ENCODE measurements around the gene NDUFAF2. TPM values are rescaled to one million over a fixed set of nuclear protein-coding genes. Genes with fewer than 3 reads are reported as not detected.

The NDUFAF2 gene
- total RNA-seq, 5 donors from 2014 or later (not counting 1 experiment from before 2014, with no cell fraction given): 10.8 to 18.4 (median 18.0) TPM

DNA sequence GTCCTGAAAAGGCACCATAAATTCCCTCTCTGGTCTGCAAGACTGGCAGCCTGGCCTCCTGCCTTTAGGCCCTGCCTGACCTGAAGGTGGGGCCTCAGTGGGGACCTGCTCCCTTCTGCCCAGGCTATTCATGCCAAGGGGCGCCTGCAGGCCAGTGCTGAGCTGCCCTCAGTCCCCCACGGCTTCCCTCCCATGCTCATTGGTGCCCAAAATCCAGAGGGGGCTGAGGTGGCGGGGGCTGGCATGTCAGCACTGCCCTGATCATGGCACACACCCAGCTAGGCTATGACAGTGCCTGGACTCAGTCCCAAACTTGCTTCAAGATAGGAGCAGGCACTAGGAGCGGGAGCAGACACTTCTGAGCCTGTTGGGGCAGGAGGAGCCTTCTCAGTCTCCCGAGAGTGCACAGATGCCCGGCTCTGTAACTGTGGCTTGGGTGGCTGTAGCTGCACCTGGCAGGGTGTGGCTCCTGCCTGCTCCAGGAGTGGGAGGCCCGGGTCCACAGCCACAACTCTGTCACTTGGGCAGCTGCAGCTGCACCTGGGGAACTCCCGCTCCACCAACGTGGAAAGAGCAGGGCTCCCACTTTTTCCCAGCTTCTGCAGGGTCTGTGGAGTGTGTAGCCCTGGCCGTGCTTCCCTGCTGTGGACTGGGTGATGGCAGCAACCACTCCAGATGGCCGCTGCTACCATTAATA is 49.0 kb downstream of the NDUFAF2 start:
- Mint-ChIP-seq H3K27me3 (no peaks in the 10 kb centered on the region), H3K36me3 (peaks cover 43% of the 10 kb centered on the region), H3K27ac (no peak overlapping the region), H3K4me3 (no peak overlapping the region), H3K4me1 (peaks cover 18 to 28% (median 18%) of the 10 kb centered on the region in 3 donors), H3K9me3 (peaks cover 11 to 21% (median 15%) of the 10 kb centered on the region in 3 donors)
- no peak for DNase-seq
- Histone ChIP-seq H3K9me3 (peaks cover 2% of the 10 kb centered on the region), H3K4me3 (ENCODE audit: control insufficient read depth in 1 of 2, extremely low read depth in 1 of 2, low read length in 1 of 2) (no peak overlapping the region), H3K4me1 (ENCODE audit: control insufficient read depth in 1 of 2, extremely low read depth in 1 of 2, insufficient read depth in 2 of 2, low read length in 2 of 2) (peaks cover 0 to 3% of the 10 kb centered on the region in 2 experiments), H3K27ac (ENCODE audit: low read length) (no peak overlapping the region), H3K27me3 (replicated peaks in 1 of 2; ENCODE audit: control insufficient read depth in 2 of 2, extremely low read depth in 1 of 2, insufficient read depth in 2 of 2, low read length in 1 of 2) (no peaks in the 10 kb centered on the region), H3K36me3 (ENCODE audit: control insufficient read depth in 2 of 2, extremely low read depth in 1 of 2, insufficient read depth in 1 of 2, low read length in 1 of 2) (peaks cover 2 to 9% of the 10 kb centered on the region in 2 donors)
- ATAC-seq (replicated peaks in 1 of 4): no peak
- ChIA-PET POLR2A (no interaction called here), CTCF (no interaction called here)
- WGBS (ENCODE audit: insufficient coverage): 91% methylated on average over 6 of the region's 11 CpGs

DNA sequence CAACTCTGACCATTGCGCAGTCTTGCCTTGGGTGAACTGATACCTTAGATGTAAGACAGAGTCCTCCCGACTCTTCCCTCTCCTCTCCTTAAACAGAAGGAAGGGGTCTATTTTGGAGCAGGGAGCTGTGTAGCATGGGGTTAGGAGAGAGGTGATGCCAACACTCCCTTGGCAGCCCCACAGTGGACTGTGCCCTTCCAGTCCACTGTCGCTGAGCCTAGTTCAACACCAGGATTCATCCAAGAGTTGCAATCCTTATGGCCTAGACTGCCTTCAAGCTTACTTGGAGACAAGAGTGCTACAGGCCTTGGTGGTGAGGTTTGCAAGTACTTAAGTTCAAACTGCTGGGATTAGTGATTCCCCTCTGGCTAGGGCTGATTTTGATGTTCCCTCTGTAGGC is 51.4 kb downstream of the NDUFAF2 start:
- H3K36me3 ChIP-seq (ENCODE audit: control insufficient read depth in 2 of 2, extremely low read depth in 1 of 2, insufficient read depth in 1 of 2, low read length in 1 of 2): peaks cover 2 to 9% of the 10 kb centered on the region in 2 donors
- H3K27me3 Mint-ChIP-seq: no peaks in the 10 kb centered on the region
- peaks cover 31% of the 10 kb centered on the region for H3K36me3 Mint-ChIP-seq
- no peak for DNase-seq
- peaks cover 6 to 9% (median 8%) of the 10 kb centered on the region in 3 donors for H3K9me3 Mint-ChIP-seq
- no peak overlapping the region for H3K27ac ChIP-seq (ENCODE audit: low read length)
- no peak overlapping the region for H3K4me3 ChIP-seq (ENCODE audit: control insufficient read depth in 1 of 2, extremely low read depth in 1 of 2, low read length in 1 of 2)
- no peak overlapping the region for H3K4me3 Mint-ChIP-seq
- POLR2A ChIA-PET: no interaction called here
- CTCF ChIA-PET: interaction anchor here in 1 of 2 donors (0.6 kb wide), 1 partner anchor 18 kb away, joined by 3 read pairs; no protein-coding TSS in a partner anchor
- H3K4me1 ChIP-seq (ENCODE audit: control insufficient read depth in 1 of 2, extremely low read depth in 1 of 2, insufficient read depth in 2 of 2, low read length in 2 of 2): peaks cover 0 to 3% of the 10 kb centered on the region in 2 experiments
- H3K27ac Mint-ChIP-seq: no peak overlapping the region
- no CpG with 5 or more reads among the region's 3 CpGs for WGBS (ENCODE audit: insufficient coverage)
- peaks cover 2% of the 10 kb centered on the region for H3K9me3 ChIP-seq
- no peak for ATAC-seq (replicated peaks in 1 of 4)
- H3K4me1 Mint-ChIP-seq: peaks cover 34 to 46% (median 35%) of the 10 kb centered on the region in 3 donors
- no peaks in the 10 kb centered on the region for H3K27me3 ChIP-seq (replicated peaks in 1 of 2; ENCODE audit: control insufficient read depth in 2 of 2, extremely low read depth in 1 of 2, insufficient read depth in 2 of 2, low read length in 1 of 2)

- Histone ChIP-seq H3K27ac (ENCODE audit: low read length) (no peak overlapping the region), H3K27me3 (replicated peaks in 1 of 2; ENCODE audit: control insufficient read depth in 2 of 2, extremely low read depth in 1 of 2, insufficient read depth in 2 of 2, low read length in 1 of 2) (no peaks in the 10 kb centered on the region), H3K9me3 (peaks cover 2% of the 10 kb centered on the region), H3K4me3 (ENCODE audit: control insufficient read depth in 1 of 2, extremely low read depth in 1 of 2, low read length in 1 of 2) (no peak overlapping the region), H3K36me3 (ENCODE audit: control insufficient read depth in 2 of 2, extremely low read depth in 1 of 2, insufficient read depth in 1 of 2, low read length in 1 of 2) (peaks cover 2 to 9% of the 10 kb centered on the region in 2 donors), H3K4me1 (ENCODE audit: control insufficient read depth in 1 of 2, extremely low read depth in 1 of 2, insufficient read depth in 2 of 2, low read length in 2 of 2) (peaks cover 0 to 3% of the 10 kb centered on the region in 2 experiments)
- ATAC-seq (replicated peaks in 1 of 4) (no peak), DNase-seq (no peak)
- no peaks in the 10 kb centered on the region for H3K27me3 Mint-ChIP-seq
- no peak overlapping the region for H3K4me3 Mint-ChIP-seq
- peaks cover 35 to 52% (median 40%) of the 10 kb centered on the region in 3 donors for H3K4me1 Mint-ChIP-seq
- H3K9me3 Mint-ChIP-seq: no peaks in the 10 kb centered on the region
- H3K36me3 Mint-ChIP-seq: peaks cover 17% of the 10 kb centered on the region
- CTCF ChIA-PET: no interaction called here
- POLR2A ChIA-PET: no interaction called here
- no CpG with 5 or more reads among the region's 1 CpG for WGBS (ENCODE audit: insufficient coverage)
- H3K27ac Mint-ChIP-seq: no peak overlapping the region
Observed at GRCh38 chr5:60997721-60998120, 52.7 kb downstream of the NDUFAF2 start.

GRCh38 chr5:61000887-61001286 is 55.9 kb downstream of the NDUFAF2 start:
- DNase-seq: no peak
- no peak overlapping the region for H3K27ac Mint-ChIP-seq
- peaks cover 0 to 2% of the 10 kb centered on the region in 2 experiments for H3K4me1 ChIP-seq (ENCODE audit: control insufficient read depth in 1 of 2, extremely low read depth in 1 of 2, insufficient read depth in 2 of 2, low read length in 2 of 2)
- H3K4me3 ChIP-seq (ENCODE audit: control insufficient read depth in 1 of 2, extremely low read depth in 1 of 2, low read length in 1 of 2): no peak overlapping the region
- H3K27me3 ChIP-seq (replicated peaks in 1 of 2; ENCODE audit: control insufficient read depth in 2 of 2, extremely low read depth in 1 of 2, insufficient read depth in 2 of 2, low read length in 1 of 2): no peaks in the 10 kb centered on the region
- no peak for ATAC-seq (replicated peaks in 1 of 4)
- no peaks in the 10 kb centered on the region for H3K27me3 Mint-ChIP-seq
- peaks cover 20 to 40% (median 31%) of the 10 kb centered on the region in 3 donors for H3K4me1 Mint-ChIP-seq
- H3K9me3 ChIP-seq: no peaks in the 10 kb centered on the region
- ChIA-PET POLR2A (no interaction called here), CTCF (no interaction called here)
- H3K36me3 ChIP-seq (ENCODE audit: control insufficient read depth in 2 of 2, extremely low read depth in 1 of 2, insufficient read depth in 1 of 2, low read length in 1 of 2): no peaks in the 10 kb centered on the region
- no peaks in the 10 kb centered on the region for H3K36me3 Mint-ChIP-seq
- no peaks in the 10 kb centered on the region for H3K9me3 Mint-ChIP-seq
- no peak overlapping the region for H3K27ac ChIP-seq (ENCODE audit: low read length)
- H3K4me3 Mint-ChIP-seq: no peak overlapping the region

DNA sequence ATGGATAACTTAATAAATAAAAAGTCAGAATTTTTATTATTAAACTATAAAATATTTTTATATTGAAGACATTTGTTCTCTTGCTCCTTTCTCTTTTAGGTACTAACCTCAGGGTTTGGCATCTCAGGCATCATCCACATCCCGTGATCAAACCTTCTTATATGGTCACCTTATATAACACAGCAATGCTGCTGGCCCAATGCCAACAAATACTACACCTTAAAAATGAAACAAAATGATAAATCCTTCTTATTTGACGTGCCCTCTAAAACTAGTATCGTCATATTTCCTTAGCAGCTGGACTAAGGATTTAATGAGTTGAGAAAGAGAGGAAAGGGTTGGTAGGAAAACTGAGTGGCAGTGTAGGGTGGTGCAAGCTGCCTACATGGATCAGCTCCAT is 56.6 kb downstream of the NDUFAF2 start:
- Mint-ChIP-seq H3K27ac (no peak overlapping the region), H3K27me3 (no peaks in the 10 kb centered on the region), H3K4me3 (no peak overlapping the region), H3K36me3 (no peaks in the 10 kb centered on the region), H3K4me1 (peaks cover 18 to 35% (median 28%) of the 10 kb centered on the region in 3 donors), H3K9me3 (no peaks in the 10 kb centered on the region)
- POLR2A ChIA-PET: no interaction called here
- Histone ChIP-seq H3K9me3 (no peaks in the 10 kb centered on the region), H3K4me3 (ENCODE audit: control insufficient read depth in 1 of 2, extremely low read depth in 1 of 2, low read length in 1 of 2) (no peak overlapping the region), H3K4me1 (ENCODE audit: control insufficient read depth in 1 of 2, extremely low read depth in 1 of 2, insufficient read depth in 2 of 2, low read length in 2 of 2) (no peaks in the 10 kb centered on the region), H3K27me3 (replicated peaks in 1 of 2; ENCODE audit: control insufficient read depth in 2 of 2, extremely low read depth in 1 of 2, insufficient read depth in 2 of 2, low read length in 1 of 2) (no peaks in the 10 kb centered on the region), H3K27ac (ENCODE audit: low read length) (no peak overlapping the region), H3K36me3 (ENCODE audit: control insufficient read depth in 2 of 2, extremely low read depth in 1 of 2, insufficient read depth in 1 of 2, low read length in 1 of 2) (no peaks in the 10 kb centered on the region)
- DNase-seq (no peak), ATAC-seq (replicated peaks in 1 of 4) (no peak)
- no CpG with 5 or more reads among the region's 3 CpGs for WGBS (ENCODE audit: insufficient coverage)
- CTCF ChIA-PET: no interaction called here

- ChIA-PET POLR2A (interaction anchor here in 1 of 2 donors (0.5 kb wide), 1 partner anchor 1201 kb away, joined by 3 read pairs; no protein-coding TSS in a partner anchor), CTCF (no interaction called here)
- 43% methylated on average over 2 of the region's 4 CpGs for WGBS (ENCODE audit: insufficient coverage)
- Mint-ChIP-seq H3K9me3 (no peaks in the 10 kb centered on the region), H3K36me3 (no peaks in the 10 kb centered on the region), H3K27ac (no peak overlapping the region), H3K4me1 (peaks cover 18 to 28% (median 26%) of the 10 kb centered on the region in 3 donors), H3K27me3 (no peaks in the 10 kb centered on the region), H3K4me3 (no peak overlapping the region)
- no peak overlapping the region for H3K27ac ChIP-seq (ENCODE audit: low read length)
- H3K4me1 ChIP-seq (ENCODE audit: control insufficient read depth in 1 of 2, extremely low read depth in 1 of 2, insufficient read depth in 2 of 2, low read length in 2 of 2): no peaks in the 10 kb centered on the region
- no peaks in the 10 kb centered on the region for H3K36me3 ChIP-seq (ENCODE audit: control insufficient read depth in 2 of 2, extremely low read depth in 1 of 2, insufficient read depth in 1 of 2, low read length in 1 of 2)
- no peaks in the 10 kb centered on the region for H3K27me3 ChIP-seq (replicated peaks in 1 of 2; ENCODE audit: control insufficient read depth in 2 of 2, extremely low read depth in 1 of 2, insufficient read depth in 2 of 2, low read length in 1 of 2)
- no peak overlapping the region for H3K4me3 ChIP-seq (ENCODE audit: control insufficient read depth in 1 of 2, extremely low read depth in 1 of 2, low read length in 1 of 2)
- no peaks in the 10 kb centered on the region for H3K9me3 ChIP-seq
- no peak for DNase-seq
- ATAC-seq (replicated peaks in 1 of 4): no peak
Observed at GRCh38 chr5:61002611-61003355, 57.8 kb downstream of the NDUFAF2 start.

Data from T-cell (primary cell).